ENCODE measurements around the gene TNFAIP2.

- no peak for TF ChIP-seq CTCF (IDR thresholded peaks at IDR 0.05 in 4 of 5, conservative IDR thresholded peaks at IDR 0.05 in 1 of 5)
- no peak for TF ChIP-seq POLR2A (IDR thresholded peaks at IDR 0.05)
These were observed 31.7 kb downstream of the TNFAIP2 start for GRCh38 chr14:103155010-103155409.
